Epithelial cell of prostate (primary cell): ENCODE measurements around the gene PLGRKT.
"Not testable (repeated sequence)": the region's sequence is repeated elsewhere in the genome, so short reads cannot be mapped to it uniquely, and the experiment has no call there.

Experiments
- DNase-seq: peaks from one replicate; pipeline ENCODE4 v3.0.0-alpha.2; 2011; ENCODE audit warnings: low read depth, low spot score
- H3K27ac ChIP-seq: fragments of 450-650 bp; 2 replicates; pipeline ENCODE4 v1.5.1; 2017; ENCODE audit warnings: mild to moderate bottlenecking

The PLGRKT gene

DNA sequence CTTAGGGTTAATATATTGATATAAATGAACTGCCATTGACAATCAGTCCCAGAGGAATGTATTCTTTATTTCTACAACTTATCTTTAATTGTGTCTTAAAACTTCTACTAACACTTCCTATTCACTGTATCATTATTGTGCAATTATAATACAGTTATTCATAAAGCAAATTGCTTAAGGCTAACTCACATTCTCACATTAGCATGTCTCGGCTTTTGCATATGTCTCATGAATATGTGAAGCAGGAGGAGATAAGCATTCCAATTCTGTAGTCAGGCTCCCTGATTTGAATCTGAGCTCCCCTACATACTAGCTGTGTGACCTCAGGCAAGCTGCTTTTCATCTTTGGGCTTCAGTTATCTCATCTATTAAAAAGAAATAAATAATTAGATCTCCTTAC lies 45.4 kb downstream of the PLGRKT start:
- DNase-seq: no peak
- H3K27ac ChIP-seq: no peak overlapping the region

DNA sequence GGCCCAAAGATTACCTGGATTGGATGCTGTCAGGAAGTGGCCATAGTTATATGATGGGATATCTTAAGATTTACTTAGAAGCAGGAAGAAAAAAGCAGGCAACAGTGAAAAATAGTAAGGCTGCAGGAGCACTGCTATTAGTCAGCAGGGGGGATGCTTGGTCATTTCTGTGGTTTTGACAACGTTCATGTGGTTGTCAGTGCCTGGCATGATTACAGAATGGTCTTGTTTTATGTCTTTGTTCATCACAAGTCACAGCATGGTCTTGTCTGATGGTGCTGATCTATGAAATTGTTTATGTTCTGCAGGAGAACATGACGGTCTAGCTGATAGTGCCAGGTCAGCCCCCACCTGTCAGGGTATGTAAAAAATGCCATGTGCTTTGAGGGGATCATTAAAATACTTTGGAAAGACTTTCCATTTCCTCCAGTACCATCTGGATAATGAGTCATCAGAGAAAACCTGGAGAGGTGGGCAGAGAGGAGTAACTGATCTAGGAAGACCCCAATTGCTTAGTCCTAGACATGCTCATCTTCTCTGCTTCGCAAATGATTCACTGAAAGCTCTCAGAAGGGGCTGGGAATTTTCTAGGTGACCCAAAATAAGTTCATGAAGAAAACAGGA lies 48.5 kb downstream of the PLGRKT start:
- peak; percentile 55 for DNase-seq
- H3K27ac ChIP-seq: no peak overlapping the region

DNA sequence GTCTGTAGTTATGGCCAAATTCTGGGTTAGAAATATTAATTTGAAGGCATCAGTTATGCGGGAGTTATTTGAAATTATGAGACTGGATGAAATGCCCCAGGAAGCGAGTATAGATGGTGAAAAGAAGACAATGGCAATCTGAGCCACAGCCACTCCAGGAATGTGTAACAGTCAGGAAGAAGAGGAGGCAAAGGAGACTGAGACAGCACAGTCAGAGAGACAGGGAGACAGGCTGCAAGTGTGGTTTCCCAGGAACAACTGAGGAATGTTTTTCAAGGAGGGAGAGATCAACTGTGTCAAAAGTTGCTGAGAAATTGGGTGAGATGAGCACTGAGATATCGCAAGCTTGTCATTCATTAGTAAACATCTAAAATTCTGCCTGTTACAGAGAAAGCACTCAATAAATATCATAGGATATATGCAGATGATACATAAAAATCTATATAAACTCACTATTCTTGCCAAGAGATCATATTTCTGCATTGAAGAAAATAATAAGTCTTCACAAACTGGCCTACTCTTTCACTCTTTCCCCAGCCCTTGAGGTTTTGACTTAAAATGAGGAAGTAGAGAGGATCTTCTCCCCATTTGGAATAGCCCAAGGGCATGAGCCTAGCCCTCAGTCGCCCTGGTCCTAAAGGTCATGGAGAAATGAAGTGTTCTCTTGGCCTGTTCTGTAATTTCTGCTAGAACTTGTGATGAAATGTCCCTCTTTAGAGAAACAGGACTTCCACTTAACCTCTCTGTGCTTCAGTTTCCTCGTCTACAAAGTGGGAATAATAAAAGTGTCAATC lies 49.5 kb downstream of the PLGRKT start:
- no peak for DNase-seq
- H3K27ac ChIP-seq: no peak overlapping the region

DNA sequence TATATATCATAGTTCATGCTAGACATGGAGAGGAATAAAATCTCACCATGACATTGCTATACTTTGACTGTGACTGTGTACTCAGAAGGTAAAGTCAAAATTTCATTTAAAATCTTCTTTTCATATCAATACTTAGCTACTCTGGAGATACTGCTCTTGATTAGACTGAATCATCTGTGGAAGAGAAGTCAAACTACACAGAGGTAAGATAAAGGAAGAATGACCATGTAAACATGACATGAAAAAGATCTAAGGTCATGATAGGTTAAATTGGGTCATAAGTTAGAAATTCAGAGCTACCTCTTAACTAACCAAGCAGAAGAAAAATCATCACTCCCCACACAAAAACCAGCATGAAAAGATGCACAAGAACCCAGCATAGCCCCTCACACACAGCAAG lies 53.3 kb downstream of the PLGRKT start:
- no peak for DNase-seq
- no peak overlapping the region for H3K27ac ChIP-seq

DNA sequence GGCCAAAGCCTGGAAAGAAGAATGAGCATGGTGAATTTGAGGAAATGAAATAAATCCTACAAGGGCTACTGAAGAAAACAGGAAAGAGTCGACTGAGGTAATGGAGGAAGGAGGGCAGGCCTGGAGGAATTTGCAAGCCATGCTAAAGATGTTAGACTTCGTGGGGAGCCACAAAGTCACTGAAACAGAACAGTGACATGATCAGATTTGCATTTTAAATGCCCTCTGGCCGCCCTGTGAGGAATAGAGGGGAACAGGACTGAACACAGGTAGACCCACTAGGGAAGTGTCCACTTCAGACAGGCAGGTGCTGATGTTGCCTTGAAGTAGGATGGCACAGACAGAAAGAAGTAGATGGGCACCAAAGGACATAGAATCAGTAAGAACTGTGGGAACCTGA lies 55.2 kb downstream of the PLGRKT start:
- no peak overlapping the region for H3K27ac ChIP-seq
- no peak for DNase-seq

DNA sequence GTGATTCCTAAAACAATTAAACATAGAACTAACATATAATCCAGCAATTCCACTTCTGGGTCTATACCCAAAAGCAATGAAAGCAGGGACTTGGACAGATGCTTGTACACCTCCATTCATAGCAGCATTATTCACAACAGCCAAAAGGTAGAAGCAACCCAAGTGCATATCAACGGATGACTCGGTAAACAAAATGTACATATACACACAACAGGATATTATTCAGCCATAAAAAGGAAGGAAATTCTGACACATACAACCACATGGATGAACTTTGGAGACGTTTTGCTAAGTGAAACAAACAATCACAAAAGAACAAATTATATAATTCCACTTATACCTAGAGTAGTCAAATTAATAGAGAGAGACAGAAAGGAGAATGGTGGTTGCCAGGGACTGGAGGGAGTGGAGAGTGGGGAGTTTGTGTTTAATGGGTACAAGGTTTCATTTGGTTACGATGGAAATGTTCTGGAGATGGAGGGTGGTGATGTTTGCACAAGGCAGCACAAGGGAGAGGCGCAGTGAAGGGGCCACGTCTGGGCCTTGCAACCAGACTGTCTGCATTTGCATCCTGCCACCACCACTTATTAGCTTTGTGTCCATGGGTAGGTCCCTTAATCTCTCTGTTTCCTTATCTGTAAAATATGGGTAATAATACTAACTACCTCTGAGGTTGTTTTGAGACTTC lies 61.8 kb downstream of the PLGRKT start:
- no peak overlapping the region for H3K27ac ChIP-seq

DNA sequence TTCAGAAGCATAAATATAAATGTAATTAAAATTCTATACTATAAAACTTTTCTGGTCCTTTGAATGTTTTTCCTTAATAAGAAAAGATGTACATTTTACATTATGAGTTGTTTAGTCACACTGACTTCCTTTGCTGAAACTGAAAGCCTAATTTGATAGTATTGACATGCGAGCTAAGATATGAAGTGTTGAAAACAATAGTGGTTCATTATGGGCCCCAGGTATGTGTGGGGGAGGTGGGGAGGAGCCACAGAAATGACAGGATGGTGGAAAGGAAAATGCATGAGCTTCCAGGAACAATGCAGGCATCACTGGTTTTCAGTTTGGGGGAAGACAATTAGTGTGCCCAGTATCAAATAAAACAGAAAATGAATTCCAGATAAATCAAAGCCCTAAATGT lies 62.6 kb downstream of the PLGRKT start:
- no peak for DNase-seq
- H3K27ac ChIP-seq: no peak overlapping the region

More for the DNA sequence above, 61.8 kb downstream of the PLGRKT start:
- DNase-seq: no peak

DNA sequence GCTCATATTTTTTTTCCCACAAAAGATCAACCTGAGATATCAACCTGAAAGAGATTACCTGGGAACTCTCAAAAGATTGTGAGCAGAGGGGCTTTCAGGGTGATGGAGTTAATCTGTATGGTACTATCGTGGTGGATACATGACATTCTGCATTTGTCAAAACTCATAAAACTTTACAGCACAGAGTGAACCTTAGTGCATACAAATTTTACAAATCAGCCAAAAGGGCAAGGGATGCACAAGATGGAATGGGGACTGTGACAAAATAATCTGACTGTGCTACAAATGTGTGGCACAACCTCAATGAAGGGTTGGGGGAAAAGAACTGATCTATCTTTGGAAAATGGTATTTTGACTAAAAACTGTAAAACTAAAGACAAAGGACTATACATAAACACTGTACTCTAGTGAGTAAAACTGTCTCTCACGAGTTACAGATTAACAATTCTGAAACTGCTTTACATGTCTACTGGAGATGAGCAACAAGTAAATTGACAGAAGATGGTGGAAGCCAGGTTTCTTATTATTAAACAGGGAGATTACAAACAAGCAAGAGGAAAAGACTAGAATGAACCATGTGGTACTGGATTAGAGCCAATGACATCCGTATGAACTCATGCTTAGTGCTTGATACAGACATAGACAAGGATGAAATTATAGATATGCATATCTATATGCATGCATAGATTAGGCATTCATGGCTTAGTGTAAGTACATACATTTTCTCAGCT lies 73.3 kb downstream of the PLGRKT start:
- no peak overlapping the region for H3K27ac ChIP-seq
- DNase-seq: no peak

DNA sequence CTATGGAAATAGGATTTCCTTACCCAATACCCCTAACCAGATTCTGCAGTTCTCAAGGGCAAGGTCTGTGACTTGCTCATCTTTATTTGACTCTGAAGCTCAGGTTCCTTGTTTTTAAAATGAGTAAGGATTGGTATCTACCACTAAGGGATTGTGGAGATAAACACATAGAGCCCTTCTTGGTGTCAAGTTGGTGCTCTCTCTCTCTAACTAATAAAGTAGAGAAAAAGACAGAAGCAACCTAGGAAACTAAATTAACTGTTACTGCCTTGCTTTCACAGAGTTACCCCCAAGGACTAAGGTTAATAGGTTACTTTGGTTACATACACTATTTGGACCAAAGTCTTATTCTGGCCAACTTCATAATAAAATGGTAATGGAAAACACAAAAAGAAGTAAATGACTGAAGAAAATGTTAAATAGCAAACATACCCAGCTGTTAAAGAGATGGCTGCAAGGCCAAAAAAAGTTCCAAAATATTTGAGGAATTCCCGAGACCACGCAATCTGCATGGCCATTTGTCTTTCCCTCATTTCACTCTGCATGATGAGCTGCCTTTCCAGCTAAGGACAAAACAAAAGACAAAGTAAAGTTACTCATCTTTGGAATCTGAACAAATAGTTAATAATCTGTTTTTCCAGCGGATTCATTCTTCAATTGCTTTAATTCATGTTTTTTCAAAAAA lies 76.3 kb downstream of the PLGRKT start:
- H3K27ac ChIP-seq: no peak overlapping the region

DNA sequence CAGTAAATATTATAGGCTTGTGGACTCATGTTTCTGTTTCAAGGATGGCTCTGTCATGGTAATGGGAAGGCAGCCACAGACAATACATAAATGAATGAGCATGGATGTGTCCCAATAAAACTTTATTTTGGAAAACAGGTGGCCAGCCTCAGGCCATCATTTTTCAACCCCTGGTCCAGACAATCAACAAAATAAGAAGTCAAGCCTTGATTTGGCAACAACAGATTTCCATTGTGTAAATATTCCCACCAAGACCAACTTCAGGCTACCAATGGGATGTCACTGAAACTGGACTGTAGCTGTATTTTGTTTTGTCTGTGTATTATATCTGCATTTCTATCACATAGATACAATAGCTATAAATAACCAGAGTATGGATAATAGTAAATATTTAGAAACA lies 77.4 kb downstream of the PLGRKT start:
- DNase-seq: no peak
- no peak overlapping the region for H3K27ac ChIP-seq

More for the DNA sequence above, 76.3 kb downstream of the PLGRKT start:
- no peak for DNase-seq

DNA sequence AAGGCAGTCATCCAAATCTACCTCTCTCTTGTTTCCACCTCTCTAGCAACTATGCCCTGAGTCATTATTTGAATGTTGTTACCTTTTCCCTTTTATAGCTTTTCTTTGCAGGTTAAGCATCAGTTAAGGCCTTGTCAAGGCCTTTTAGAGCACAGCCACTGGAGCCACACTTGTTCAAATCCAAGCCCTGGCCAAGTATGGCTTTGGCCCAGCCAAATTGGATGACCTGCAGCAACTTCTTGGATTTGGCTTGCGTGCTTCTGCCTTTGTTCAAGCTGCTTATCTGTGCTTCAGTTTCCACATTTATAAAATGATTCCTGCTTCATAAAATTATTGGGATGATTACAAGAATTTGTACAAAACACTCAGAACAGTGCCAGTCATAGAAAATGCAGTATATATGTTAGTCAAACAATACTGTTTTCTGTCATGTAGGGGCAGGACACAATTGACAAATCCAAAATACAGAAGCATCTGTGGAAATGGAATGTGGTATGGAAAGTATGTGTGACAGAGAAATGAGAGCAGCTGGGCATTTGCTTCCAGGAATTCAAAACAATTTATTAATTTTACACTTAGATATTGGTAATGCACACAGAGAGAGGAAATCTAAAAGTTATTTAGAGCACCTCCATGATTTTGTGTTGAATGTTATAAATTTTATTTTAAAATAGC lies 80.2 kb downstream of the PLGRKT start:
- no peak for DNase-seq
- H3K27ac ChIP-seq: no peak overlapping the region

DNA sequence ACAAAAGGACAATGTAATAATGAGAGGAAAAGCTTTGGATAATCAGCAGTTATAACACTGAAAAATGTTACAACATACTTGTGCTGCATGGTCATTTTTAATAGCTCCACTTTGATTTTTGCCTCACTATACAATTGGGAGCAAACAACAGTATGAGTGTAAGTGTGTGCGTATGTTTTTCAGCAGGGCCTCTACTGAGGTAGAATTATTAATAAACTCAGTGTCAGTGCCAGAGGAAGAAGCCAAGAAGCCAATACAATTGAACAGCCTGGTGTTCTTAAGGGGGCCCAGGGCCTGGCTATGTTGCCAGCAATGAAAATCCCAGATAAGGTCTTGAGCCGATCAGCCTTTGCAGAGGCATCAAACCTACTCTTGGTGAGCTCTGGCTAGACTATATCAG lies 81.9 kb downstream of the PLGRKT start:
- no peak overlapping the region for H3K27ac ChIP-seq
- no peak for DNase-seq

DNA sequence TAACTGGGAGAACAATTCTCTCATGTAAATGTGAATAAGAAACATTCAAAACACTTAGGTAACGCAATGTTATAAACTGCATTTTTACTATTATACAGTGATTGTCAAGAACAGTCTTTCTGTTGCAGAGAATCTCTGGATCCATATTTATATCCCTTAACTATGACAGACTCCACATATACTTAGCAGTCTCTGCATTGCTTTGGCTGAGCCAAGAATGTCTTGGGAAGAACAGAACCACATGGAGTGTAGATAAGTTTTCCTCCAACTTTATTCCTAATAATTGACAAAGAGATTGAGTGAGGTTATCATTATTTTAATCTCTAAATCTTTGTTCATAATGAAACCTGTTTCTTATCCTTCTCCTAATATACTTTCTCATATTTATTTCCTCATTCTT lies 82.5 kb downstream of the PLGRKT start:
- no peak for DNase-seq
- no peak overlapping the region for H3K27ac ChIP-seq

DNA sequence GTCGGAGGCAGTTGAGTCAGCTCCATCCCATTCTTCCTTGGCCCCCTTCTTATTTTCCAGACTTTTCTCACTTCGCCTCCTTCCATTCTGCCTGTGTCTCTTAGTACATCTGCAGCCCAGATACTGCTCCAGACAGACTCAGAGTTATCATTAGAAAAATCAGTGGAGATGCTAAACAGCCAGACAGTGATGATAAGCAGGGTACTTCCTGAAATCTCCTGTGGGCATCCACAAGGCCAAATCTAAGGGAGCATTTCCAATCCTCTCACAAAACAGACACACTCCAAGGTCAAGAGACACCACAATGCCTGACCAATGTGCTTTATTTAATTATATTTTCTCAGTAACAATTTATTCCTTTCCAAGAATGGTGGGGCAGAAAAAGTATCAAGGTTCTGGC lies 83.5 kb downstream of the PLGRKT start:
- DNase-seq: no peak
- H3K27ac ChIP-seq: no peak overlapping the region

DNA sequence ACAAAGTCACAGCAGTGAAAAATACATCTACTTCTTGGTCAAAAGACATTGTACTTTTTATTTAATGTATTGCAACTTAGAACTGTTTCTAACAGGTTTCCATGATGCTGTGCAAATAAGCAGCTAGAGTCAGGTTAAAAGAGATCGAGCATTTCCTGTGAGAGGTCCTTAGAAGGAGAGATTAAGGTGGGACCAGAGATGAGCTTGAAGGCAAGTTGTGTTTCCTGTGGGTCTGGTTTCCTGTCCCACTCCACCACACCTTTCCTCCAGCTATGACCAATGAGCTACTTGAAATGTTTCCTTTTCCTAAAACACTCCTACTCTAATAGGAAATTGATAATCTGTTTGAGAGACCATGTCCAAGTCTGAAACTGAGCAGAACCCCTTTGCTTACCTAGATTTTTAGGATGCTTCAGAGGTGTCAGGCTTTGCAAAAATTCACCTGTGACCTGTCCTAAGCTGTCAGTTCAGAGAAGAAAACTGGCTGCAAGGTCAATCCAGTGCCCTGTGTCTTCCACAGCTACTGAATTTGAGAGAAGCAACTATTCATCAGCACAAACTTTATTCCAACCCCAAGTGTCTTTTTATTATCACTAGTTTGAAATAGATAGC lies 85.0 kb downstream of the PLGRKT start:
- no peak overlapping the region for H3K27ac ChIP-seq
- DNase-seq: no peak

DNA sequence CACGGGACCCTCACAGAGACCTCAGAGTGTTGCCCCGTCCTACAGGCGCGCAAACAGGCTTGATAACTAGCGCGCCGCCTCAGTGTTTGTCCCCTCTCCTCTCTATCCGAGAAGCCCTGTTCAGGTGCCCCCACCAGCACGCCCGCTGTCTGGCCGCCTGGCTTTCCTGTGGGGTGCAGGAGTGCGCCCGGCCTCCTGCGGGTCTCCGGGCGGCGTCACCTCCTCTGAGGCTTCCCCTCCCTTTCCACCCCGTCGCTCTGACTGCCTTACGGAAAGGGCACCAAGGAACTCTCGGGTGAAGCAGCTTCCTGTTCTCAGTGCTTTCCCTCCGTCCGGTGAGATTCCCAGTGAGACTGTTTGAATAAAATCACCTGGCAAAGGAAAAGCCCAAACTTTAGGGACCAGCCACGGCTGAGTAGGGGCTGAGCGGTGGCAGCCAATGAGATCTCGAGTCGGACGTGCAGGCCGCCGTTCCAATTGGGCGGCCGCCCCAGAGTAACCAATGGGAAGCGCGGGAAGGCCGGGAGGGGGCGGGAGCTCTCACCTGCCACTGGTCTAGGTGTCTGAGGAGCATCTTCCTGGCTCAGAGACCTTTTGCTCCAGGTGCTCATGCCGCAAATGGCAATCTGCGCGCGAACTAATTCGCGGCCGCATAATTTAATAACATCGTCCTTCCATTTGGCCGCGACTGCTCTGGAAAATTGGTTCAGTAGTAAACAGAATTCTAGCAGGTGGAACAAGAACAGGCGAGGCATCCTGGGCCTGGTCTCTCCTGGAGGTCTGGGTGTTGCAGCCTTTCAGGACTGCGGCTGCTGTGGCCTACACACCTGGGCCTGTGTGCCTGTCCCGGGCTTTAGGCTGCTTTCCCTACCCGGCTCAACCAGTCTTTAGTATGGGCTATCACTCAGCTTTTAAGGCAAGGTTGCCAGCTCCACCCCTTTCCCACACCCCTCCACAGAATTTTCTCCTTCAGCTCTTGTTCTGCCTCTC lies 98.4 kb downstream of the PLGRKT start, which contains the start of gene RLN1:
TSS of gene RLN1 (minus strand) at position 885 of the 990 bp plus-strand sequence. CDS start at position 755, 130 bp downstream.
- not testable (repeated sequence) for DNase-seq, H3K27ac ChIP-seq

DNA sequence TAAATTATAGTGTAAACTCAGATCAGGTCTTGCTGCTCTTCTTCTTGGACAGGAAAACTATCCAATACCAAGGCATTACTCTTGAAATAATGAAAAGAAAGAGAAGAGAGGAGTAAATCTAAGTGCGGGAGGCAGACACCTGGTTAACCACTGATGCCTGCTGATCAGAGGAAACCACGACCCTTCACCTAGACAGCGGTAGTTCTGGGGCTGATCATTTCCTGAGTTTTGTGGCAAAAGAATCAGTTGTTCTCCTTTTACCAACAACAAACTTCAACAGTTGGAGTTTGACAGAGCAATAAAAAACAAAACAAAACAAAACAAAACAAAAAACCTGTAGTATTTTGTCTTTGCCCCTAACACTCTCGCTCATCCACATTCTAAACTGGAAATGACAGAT lies 101.0 kb downstream of the PLGRKT start:
- DNase-seq: no peak
- no peak overlapping the region for H3K27ac ChIP-seq

DNA sequence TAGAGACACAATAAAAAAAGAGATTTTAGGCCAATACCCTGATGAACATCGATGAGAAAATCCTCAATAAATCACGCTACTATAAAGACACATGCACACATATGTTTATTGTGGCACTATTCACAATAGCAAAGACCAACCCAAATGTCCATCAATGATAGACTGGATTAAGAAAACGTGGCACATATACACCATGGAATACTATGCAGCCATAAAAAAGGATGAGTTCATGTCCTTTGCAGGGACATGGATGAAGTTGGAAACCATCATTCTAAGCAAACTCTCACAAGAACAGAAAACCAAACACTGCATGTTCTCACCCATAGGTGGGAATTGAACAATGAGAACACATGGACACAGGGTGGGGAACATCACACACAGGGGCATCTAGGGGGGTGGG lies 106.4 kb downstream of the PLGRKT start:
- H3K27ac ChIP-seq, DNase-seq: not testable (repeated sequence)
